SK-N-SH (cell line): ENCODE results near the gene SMIM32. TPM values are rescaled to one million over a fixed set of nuclear protein-coding genes. Genes with fewer than 3 reads are reported as not detected.

Experiments used
- CTCF ChIA-PET: fragments of 300-600, 350-600 bp; formaldehyde crosslinking; extraction: SDS; loops from one replicate; lab custom pipeline; 2021; lab: Yijun Ruan, JAX
- POLR2A ChIA-PET: fragments of 350-600 bp; sonication (Branson Sonifier 250); formaldehyde crosslinking; extraction: SDS; loops from one replicate; lab custom pipeline; 2020; ENCODE audit warnings: antibody characterized with exemption, inconsistent platforms; lab: Yijun Ruan, JAX
- DNase-seq: peaks from one replicate; pipeline ENCODE4 v3.0.0; 2012
- H2AFZ ChIP-seq: fragments of 200-600 bp; sonication (generic); 2 replicates; pipeline ENCODE4 v1.8.1; 2016; ENCODE audit warnings: antibody characterized with exemption, mild to moderate bottlenecking, low read depth
- H3F3A ChIP-seq: fragments of 200-600 bp; sonication (generic); replicated peaks from 2 replicates; pipeline ENCODE3; 2016; ENCODE audit warnings: antibody characterized with exemption, mild to moderate bottlenecking; ENCODE audit not compliant: insufficient read depth
- H3K27ac ChIP-seq, 2 experiments: fragments of 200-500 bp in 1 of 2; fragments of 200-600 bp in 1 of 2; sonication (Bioruptor generic) in 1 of 2; sonication (generic), shearing (Covaris generic) in 1 of 2; 2 replicates each; pipeline versions ENCODE4 v1.5.1 to v1.6.1; 2014 to 2016; ENCODE audit warnings: low read depth in 2 of 2, inconsistent platforms in 1 of 2, low read length in 1 of 2, mild to moderate bottlenecking in 1 of 2, mixed read lengths in 1 of 2
- H3K27me3 ChIP-seq: fragments of 200-600 bp; sonication (generic), shearing (Covaris generic); 2 replicates; pipeline ENCODE4 v1.6.1; 2016; ENCODE audit warnings: mixed run types; ENCODE audit not compliant: insufficient read depth
- H3K36me3 ChIP-seq, 2 experiments: fragments of 200-500 bp in 1 of 2; fragments of 200-600 bp in 1 of 2; sonication (Bioruptor generic) in 1 of 2; sonication (generic) in 1 of 2; replicated peaks in 1 of 2; 2 replicates each; pipeline versions ENCODE3 to v1.5.1; 2014 to 2016; ENCODE audit warnings: low read length in 1 of 2, mild to moderate bottlenecking in 1 of 2; ENCODE audit not compliant: insufficient read depth in 2 of 2, control insufficient read depth in 1 of 2
- H3K4me1 ChIP-seq, 2 experiments: fragments of 200-500 bp in 1 of 2; fragments of 200-600 bp in 1 of 2; sonication (Bioruptor generic) in 1 of 2; sonication (generic), shearing (Covaris generic) in 1 of 2; 2 replicates each; pipeline versions ENCODE4 v1.5.1 to v1.6.1; 2014 to 2016; ENCODE audit warnings: low read depth in 1 of 2, low read length in 1 of 2, mixed run types in 1 of 2; ENCODE audit not compliant: insufficient read depth in 2 of 2, control insufficient read depth in 1 of 2
- H3K4me2 ChIP-seq: fragments of 200-600 bp; sonication (generic), shearing (Covaris generic); 2 replicates; pipeline ENCODE4 v1.6.1; 2017; ENCODE audit warnings: mixed run types
- H3K4me3 ChIP-seq, 2 experiments: fragments of 200-500 bp in 1 of 2; fragments of 200-600 bp in 1 of 2; sonication (Bioruptor generic) in 1 of 2; sonication (generic), shearing (Covaris generic) in 1 of 2; 2 replicates each; pipeline versions ENCODE4 v1.5.1 to v1.8.1; 2014 to 2016; ENCODE audit warnings: low read depth in 2 of 2, inconsistent platforms in 1 of 2, low read length in 1 of 2, mild to moderate bottlenecking in 1 of 2, mixed read lengths in 1 of 2, moderate library complexity in 1 of 2
- H3K79me2 ChIP-seq: fragments of 200-600 bp; sonication (generic); 2 replicates; pipeline ENCODE4 v1.8.1; 2017; ENCODE audit warnings: mild to moderate bottlenecking; ENCODE audit not compliant: insufficient read depth
- H3K9ac ChIP-seq: fragments of 200-600 bp; sonication (generic); 2 replicates; pipeline ENCODE4 v1.6.1; 2017; ENCODE audit warnings: mixed run types
- H3K9me2 ChIP-seq: fragments of 200-600 bp; sonication (generic); 2 replicates; pipeline ENCODE4 v1.6.1; 2017; ENCODE audit warnings: mixed run types
- H3K9me3 ChIP-seq: fragments of 200-600 bp; sonication (generic); 2 replicates; pipeline ENCODE4 v1.6.1; 2017; ENCODE audit warnings: mixed run types, mild to moderate bottlenecking, moderate library complexity
- H4K20me1 ChIP-seq: fragments of 200-600 bp; sonication (generic); 2 replicates; pipeline ENCODE4 v1.6.1; 2017; ENCODE audit warnings: mild to moderate bottlenecking, mixed run types; ENCODE audit not compliant: insufficient read depth
- CTCF ChIP-seq: fragments of 200-600 bp; sonication (generic); IDR thresholded peaks from 2 replicates; pipeline ENCODE4 v1.6.1; 2017; ENCODE audit warnings: antibody characterized with exemption, mild to moderate bottlenecking, moderate library complexity
- ELF1 ChIP-seq: IDR thresholded peaks from 2 replicates; pipeline ENCODE4 v1.4.0; 2012
- EZH2phosphoT487 ChIP-seq: fragments of 200-600 bp; sonication (generic); IDR thresholded peaks from 2 replicates; pipeline ENCODE4 v1.6.1; 2017; ENCODE audit warnings: low read depth, mixed run types, mild to moderate bottlenecking, antibody characterized with exemption, moderate library complexity, borderline replicate concordance
- FOSL2 ChIP-seq: IDR thresholded peaks from 2 replicates; pipeline ENCODE4 v1.4.0; 2012; ENCODE audit warnings: low read depth, mild to moderate bottlenecking, moderate library complexity, borderline replicate concordance
- GABPA ChIP-seq: IDR thresholded peaks from 2 replicates; pipeline ENCODE4 v1.4.0; 2012; ENCODE audit warnings: low read depth, mild to moderate bottlenecking
- IRF3 ChIP-seq: fragments of 150-350 bp; IDR thresholded peaks from 2 replicates; pipeline ENCODE4 v1.6.1; 2016; ENCODE audit warnings: mild to moderate bottlenecking, low read depth, low read length
- MXI1 ChIP-seq: IDR thresholded peaks from 2 replicates; pipeline ENCODE4 v1.6.1; 2012; ENCODE audit warnings: mild to moderate bottlenecking, low read depth, low read length, improper control_type of control experiment
- NFIC ChIP-seq: IDR thresholded peaks from 2 replicates; pipeline ENCODE4 v1.4.0; 2012; ENCODE audit warnings: borderline replicate concordance
- POLR2AphosphoS5 ChIP-seq: IDR thresholded peaks from 2 replicates; pipeline ENCODE4 v1.6.1; 2012; ENCODE audit warnings: low read depth, low read length
- RCOR1 ChIP-seq: fragments of 150-350 bp; IDR thresholded peaks from 2 replicates; pipeline ENCODE4 v1.6.1; 2017; ENCODE audit warnings: antibody characterized with exemption, low read length
- TCF12 ChIP-seq: IDR thresholded peaks from 2 replicates; pipeline ENCODE4 v1.4.0; 2012
- USF1 ChIP-seq: IDR thresholded peaks from 2 replicates; pipeline ENCODE4 v1.4.0; 2012; ENCODE audit warnings: low read depth, borderline replicate concordance
- YY1 ChIP-seq: IDR thresholded peaks from 2 replicates; pipeline ENCODE4 v1.4.0; 2012; ENCODE audit warnings: low read depth, mild to moderate bottlenecking
- WGBS: methylation state at CpG from one replicate; pipeline ENCODE4 v1.1.6; 2017; ENCODE audit warnings: low lambda C conversion rate; 5-methylcytosine and 5-hydroxymethylcytosine counted together
- polyA plus RNA-seq, 3 experiments: library from polyadenylated mRNA; depleted of rRNA; stranded (reverse); fragments of >200 nt; gene quantifications; 2 replicates each; pipeline ENCODE4 v1.2.3, GENCODE V29; 2012

The SMIM32 gene
- polyA plus RNA-seq, 1 of the 3 experiments (the other 2 are of a cell fraction): 0.25 TPM

GRCh38 chr5:136191304-136192014, 1.5 kb downstream of the SMIM32 start:
- Histone ChIP-seq H2AFZ (no peak overlapping the region), H3K9me3 (no peaks in the 10 kb centered on the region), H4K20me1 (no peaks in the 10 kb centered on the region), H3K4me3 (no peak overlapping the region), H3K9ac (no peak overlapping the region), H3K27ac (no peak overlapping the region), H3K36me3 (peaks cover 0 to 23% of the 10 kb centered on the region in 2 experiments), H3K79me2 (no peaks in the 10 kb centered on the region), H3K4me2 (peak overlapping the region; percentile 59; the same call in 1 of the 2 replicates), H3K9me2 (no peaks in the 10 kb centered on the region), H3K4me1 (peaks cover 0 to 6% of the 10 kb centered on the region in 2 experiments; a peak in 1 of 4 replicates), H3F3A (peaks cover 5% of the 10 kb centered on the region), H3K27me3 (peaks cover 24% of the 10 kb centered on the region; the same call in 1 of the 2 replicates)
- CTCF ChIA-PET: interaction anchor here (1.4 to 13.8 kb wide), 3 partner anchors 20 to 725 kb away, joined by 3 to 109 read pairs (median 4); no protein-coding TSS in a partner anchor
- POLR2A ChIA-PET: no interaction called here
- TF ChIP-seq CTCF (no peak), GABPA (no peak)
- peak; percentile 24 for DNase-seq
- WGBS: 50% methylated on average over 35 of the region's 44 CpGs

GRCh38 chr5:136190904-136191303, 2.1 kb downstream of the SMIM32 start:
- Histone ChIP-seq H3K27me3 (peaks cover 24% of the 10 kb centered on the region; the same call in 1 of the 2 replicates), H3K27ac (no peak overlapping the region), H3K4me3 (no peak overlapping the region), H3K9ac (no peak overlapping the region), H4K20me1 (no peaks in the 10 kb centered on the region)
- POLR2A ChIA-PET: no interaction called here
- TF ChIP-seq RCOR1 (no peak), YY1 (no peak), NFIC (no peak), USF1 (no peak), POLR2AphosphoS5 (no peak), GABPA (no peak), MXI1 (no peak), FOSL2 (no peak), EZH2phosphoT487 (no peak), ELF1 (no peak), TCF12 (no peak), IRF3 (no peak)
- TF ChIP-seq, all 33 proteins: peak for 0
- Histone ChIP-seq H3F3A (peaks cover 5% of the 10 kb centered on the region), H2AFZ (no peak overlapping the region), H3K4me2 (no peak overlapping the region), H3K36me3 (peaks cover 0 to 27% of the 10 kb centered on the region in 2 experiments), H3K79me2 (no peaks in the 10 kb centered on the region), H3K4me1 (peaks cover 0 to 6% of the 10 kb centered on the region in 2 experiments; a peak in 1 of 4 replicates), H3K9me2 (no peaks in the 10 kb centered on the region), H3K9me3 (no peaks in the 10 kb centered on the region)
- 56% methylated on average over 1 of the region's 1 CpG for WGBS
- CTCF ChIA-PET: interaction anchor here (1.4 to 1.7 kb wide), 2 partner anchors 21 to 724 kb away, joined by 3 to 4 read pairs; no protein-coding TSS in a partner anchor
- DNase-seq: peak; percentile 6
